VCaP (cell line): ENCODE measurements around the gene TBC1D22A.

Experiments
- H3K27ac ChIP-seq: fragments of 450-650 bp; 2 replicates; pipeline ENCODE4 v1.5.1; 2017
- TF ChIP-seq, protein P1 (sequence below): fragments of 450-650 bp; conservative IDR thresholded peaks from 2 replicates; pipeline ENCODE4 v1.5.1; 2017; ENCODE audit warnings: mild to moderate bottlenecking, moderate library complexity

Gene TBC1D22A

DNA sequence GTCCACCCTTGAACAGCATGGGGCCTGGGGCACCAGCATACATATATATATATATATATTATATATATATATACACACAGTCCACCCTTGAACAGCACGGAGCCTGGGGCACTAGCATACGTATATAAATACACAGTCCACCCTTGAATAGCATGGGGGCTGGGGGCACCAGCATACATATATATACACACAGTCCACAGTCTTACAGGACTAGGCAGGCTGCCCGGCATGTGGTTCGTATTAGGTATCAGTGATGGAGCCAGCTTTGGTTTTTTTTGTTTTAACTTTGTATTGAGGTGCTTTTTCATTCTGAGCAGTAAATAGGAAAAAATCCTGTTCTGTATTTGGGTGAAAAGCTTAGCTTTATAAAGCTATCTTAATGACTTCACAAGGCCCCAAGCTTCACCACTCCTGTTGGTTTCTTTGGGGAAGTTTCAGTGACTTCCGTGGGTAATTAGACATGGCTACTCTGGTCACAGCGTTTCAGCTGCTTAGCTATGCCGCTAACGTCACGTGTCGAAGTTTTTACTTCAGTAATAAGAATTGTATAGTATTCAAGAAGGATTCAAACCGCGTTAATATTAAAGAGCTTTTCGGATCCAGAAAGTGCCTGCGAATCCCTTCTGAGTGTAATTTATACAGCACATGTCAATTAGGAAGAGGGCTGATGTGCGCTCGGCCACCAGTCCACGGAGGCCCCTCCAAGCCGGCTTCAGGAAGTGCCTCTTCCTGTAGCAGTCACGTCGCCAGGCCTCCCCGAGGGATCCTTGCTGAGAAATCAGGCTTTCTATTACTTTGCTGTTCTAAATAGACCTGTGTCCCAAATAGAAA, 179.7 kb downstream of the TBC1D22A start:
- H3K27ac ChIP-seq: no peak overlapping the region
- TF ChIP-seq, protein P1, sequence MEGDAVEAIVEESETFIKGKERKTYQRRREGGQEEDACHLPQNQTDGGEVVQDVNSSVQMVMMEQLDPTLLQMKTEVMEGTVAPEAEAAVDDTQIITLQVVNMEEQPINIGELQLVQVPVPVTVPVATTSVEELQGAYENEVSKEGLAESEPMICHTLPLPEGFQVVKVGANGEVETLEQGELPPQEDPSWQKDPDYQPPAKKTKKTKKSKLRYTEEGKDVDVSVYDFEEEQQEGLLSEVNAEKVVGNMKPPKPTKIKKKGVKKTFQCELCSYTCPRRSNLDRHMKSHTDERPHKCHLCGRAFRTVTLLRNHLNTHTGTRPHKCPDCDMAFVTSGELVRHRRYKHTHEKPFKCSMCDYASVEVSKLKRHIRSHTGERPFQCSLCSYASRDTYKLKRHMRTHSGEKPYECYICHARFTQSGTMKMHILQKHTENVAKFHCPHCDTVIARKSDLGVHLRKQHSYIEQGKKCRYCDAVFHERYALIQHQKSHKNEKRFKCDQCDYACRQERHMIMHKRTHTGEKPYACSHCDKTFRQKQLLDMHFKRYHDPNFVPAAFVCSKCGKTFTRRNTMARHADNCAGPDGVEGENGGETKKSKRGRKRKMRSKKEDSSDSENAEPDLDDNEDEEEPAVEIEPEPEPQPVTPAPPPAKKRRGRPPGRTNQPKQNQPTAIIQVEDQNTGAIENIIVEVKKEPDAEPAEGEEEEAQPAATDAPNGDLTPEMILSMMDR: no peak

DNA sequence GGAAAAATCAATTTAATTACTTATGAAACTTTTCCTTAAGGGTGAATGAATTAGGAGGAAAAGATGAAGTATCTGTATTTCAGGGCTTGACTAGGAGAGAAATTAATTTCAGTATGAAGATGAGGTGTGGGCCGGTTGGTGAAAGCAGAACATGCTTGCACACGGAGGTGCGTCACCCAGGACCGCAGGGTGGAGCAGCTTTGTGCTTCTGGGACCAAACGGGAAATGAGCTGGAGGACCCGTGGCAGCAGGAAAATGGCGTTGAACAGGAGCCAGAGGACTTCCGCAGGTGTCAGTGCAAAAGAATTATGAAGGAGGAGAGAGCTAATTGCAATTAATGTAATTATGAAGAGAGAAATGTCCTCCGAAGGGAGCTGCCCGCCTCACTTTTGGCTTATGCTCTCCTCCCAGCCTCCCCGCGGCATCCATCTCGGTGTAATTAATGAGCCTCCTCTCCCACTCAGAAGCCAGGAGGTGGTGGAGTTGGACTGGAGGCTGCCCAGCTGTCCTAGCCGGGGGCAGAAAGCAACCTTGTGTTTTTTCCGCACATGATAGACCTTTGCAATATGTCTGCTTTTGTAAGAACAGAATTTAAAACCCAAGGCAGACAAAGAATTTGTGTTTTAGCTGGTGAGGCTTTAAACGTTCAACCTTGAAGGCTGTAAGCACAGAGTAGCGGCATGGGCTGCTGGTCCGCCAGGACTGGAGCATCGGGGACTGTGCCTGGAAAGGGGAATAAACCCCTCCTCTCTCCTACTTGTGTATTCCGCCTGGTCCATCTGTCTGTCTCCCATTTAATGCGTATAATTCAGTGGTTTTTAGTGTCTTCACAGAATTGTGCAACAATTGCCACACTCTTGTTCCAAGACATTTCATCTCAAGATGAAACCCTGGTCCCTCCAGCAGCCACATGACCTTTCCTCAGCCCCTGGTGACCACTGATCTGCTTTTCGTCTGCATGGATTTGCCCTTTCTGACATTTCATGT, 180.6 kb downstream of the TBC1D22A start:
- no peak overlapping the region for H3K27ac ChIP-seq
- TF ChIP-seq, protein P1: no peak

DNA sequence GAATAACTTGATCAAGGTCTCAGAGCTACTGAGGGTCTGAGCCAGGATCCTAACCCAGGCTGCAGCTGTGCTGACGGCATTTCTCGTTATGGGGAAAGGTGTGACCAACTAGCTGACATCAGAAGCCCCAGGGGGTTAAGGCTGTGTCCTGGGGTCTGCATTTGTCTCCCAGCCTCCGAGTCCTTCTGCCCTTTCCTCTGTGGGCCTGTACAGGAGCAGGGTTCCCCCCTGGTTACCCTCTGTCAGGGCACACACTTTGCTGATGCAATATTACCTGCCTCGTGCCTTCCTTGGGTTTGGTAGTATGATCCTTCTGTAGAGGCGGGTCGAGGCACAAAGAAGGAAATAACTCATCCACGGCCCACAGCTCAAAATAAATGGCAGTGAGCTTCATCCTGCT, 183.0 kb downstream of the TBC1D22A start:
- TF ChIP-seq, protein P1: no peak
- H3K27ac ChIP-seq: no peak overlapping the region

DNA sequence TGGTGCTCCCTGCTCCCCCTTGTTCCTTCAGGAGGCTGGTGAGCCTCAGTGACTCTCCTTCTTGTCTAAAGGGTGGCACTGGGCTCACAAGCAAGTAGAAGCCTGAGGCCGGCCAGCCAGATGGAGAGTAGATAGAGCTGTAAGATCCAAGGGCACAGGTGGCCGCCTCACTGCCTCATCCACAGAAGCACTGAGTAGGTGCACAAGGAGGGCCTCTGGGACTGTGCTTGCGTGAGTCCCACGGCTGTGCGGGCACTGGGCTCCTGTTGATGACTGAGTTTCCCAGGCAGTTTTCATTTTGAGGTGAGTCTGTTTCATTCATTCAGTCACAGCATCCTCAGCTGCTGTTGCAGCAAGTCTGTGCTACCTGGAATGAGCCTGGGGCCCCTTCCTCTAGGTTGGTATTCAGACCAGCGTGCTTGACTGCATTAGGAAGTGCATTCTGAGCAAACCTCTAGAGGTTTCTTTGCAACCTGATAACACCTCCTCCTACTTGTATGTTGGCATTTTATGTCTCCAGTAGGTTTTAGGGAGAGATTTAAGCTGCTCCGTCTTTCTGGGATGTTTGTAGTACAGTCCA, 184.0 kb downstream of the TBC1D22A start:
- H3K27ac ChIP-seq: no peak overlapping the region
- TF ChIP-seq, protein P1: no peak

DNA sequence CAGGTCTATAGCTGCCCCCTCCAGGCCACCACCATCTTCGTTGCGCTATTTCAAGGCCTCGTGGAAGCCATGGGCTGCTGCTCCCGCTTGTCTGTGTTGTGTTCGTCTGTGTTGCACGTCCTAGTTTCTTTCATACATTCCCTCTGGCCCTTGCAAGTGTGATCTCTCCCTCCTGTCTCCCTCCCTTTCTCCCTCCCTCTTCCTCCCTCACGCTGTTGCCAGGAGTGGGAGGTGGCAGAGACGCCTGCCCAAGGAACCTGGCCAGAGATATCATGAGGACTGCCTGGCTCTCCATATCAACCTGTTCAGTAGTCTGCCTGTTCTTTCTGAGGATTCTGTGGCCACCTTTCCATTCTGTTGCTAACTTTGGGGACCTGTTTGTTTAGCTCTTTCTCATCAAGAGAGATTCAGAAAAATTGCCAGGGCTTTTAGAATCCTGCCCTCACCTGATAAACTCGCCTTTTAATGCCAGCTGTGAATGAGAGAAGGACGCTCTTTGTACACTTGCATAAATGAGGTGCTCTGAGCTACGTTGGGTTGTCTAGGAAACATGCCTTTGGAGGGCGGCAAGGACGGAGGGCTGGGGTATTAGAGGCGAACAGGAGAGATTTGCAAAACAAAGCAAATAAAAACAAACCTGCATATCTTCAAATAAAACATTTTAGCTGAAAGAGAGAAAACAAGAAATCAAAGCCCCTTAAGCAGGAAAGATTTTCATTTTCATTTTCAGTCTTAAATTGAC, 185.2 kb downstream of the TBC1D22A start:
- no peak overlapping the region for H3K27ac ChIP-seq
- TF ChIP-seq, protein P1: no peak

DNA sequence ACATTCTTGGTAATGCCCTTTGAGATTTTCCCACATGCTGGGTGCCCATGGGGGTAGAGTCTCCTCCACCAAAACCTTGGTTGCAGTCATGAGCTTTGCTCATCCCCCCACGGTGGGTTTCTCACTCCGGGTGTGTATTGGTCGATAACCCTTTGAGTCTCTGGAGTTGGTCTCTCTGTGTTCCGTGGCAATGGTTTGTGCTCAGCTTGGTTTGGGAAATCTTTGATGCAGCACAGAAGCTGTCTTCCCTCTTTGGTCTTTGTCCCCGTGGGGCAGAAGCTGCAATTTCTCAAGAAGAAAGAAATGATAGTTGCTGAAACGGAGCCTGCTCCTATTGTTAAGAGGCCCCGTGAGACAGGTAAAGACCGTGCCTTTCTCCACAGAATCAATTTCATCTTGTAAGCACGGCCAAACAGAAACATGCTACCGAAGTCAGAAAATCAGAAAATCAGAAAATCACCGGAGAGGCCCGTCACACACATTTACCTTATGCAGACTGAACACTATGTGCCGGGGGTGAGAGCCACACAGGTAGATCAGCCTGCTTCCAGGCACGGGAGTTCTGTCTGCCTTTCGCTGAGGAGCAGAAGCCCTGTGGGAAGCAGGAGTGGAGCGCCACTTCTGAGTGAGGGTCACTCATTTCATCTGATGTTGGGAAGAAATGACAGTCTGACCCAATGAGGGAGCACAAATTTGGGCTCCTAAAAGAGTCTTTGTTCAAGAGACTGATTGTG, 186.1 kb downstream of the TBC1D22A start:
- no peak overlapping the region for H3K27ac ChIP-seq
- TF ChIP-seq, protein P1: no peak
